Mononuclear cell (primary cell): Measurements from ENCODE around the gene HAVCR2. TPM values are rescaled to one million over a fixed set of nuclear protein-coding genes. Genes with fewer than 3 reads are reported as not detected.

Experiments
- H3K27me3 ChIP-seq: 2 replicates; pipeline ENCODE4 v1.6.0; 2011; ENCODE audit warnings: low read length, control low read depth; ENCODE audit not compliant: insufficient read depth
- H3K4me1 ChIP-seq: 2 replicates; pipeline ENCODE4 v1.5.1; 2011; ENCODE audit warnings: mild to moderate bottlenecking, low read length, control low read depth; ENCODE audit not compliant: insufficient read depth
- H3K4me3 ChIP-seq: 2 replicates; pipeline ENCODE4 v1.5.1; 2011; ENCODE audit warnings: mild to moderate bottlenecking, low read length, moderate library complexity
- H3K9me3 ChIP-seq: 2 replicates; pipeline ENCODE4 v1.5.1; 2011; ENCODE audit warnings: low read depth, mild to moderate bottlenecking, control low read depth, low read length
- total RNA-seq: library from RNA; depleted of rRNA; stranded (reverse); fragments of >200 nt; gene quantifications from one replicate; pipeline ENCODE4 v1.2.3, GENCODE V29; 2012

HAVCR2 gene
- total RNA-seq, result 27.3 TPM

DNA sequence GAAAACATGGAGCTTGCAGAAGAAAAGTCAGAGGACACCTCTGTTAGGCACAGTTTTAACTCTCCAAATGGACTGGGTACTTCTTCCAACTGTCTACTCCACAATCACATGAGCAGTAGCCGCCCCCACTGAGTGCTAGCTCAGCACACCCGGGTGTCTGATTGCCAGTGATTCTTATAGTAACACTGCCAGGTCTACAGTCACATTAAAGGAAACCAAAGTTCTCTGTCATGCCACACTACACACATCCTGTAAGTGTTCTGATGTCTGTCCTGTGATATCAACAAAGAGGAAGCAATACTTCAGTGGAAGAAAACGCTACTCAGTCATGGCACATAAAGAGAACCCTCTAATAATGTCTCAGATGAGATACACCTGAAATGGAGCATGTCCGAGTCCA is at the start of gene HAVCR2:
TSS of gene HAVCR2 (minus strand) at position 69 of the 400 bp plus-strand sequence. CDS start at position 8, 61 bp downstream.
- H3K9me3 ChIP-seq, result no peaks in the 10 kb centered on the region
- peak within 1 kb of the TSS; percentile 32 for H3K4me3 ChIP-seq
- H3K4me1 ChIP-seq, result peaks cover 66% of the 10 kb centered on the region
- no peaks in the 10 kb centered on the region for H3K27me3 ChIP-seq

DNA sequence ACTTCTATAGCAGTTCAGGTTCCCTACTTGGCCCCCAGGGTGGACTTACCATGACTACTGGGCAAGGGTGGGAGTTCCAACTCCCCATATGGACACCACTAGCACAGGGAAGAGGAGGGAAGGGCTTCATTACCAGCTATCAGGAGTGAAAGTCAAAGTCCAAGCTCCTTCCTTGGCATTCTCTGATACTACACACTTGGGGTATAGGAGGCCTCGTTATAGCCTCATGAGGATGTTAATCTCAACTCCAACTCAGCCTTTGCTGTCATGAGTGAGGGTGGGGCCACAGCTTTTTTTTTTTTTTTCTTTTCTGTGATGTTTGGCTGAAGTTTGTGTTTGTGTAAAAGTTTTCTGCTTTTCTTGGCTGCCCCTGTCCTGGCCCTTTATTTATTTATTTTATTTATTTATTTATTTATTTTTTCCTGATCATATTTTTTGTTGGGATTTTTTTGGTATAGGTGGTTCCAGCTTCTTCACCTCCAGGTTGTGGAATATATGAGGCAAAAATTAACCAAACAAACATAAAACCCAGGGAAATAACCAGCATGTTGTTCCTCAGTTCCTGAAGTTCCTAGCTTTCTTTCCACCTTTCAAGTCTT is 48.5 kb upstream of the HAVCR2 start:
- no peaks in the 10 kb centered on the region for H3K9me3 ChIP-seq
- peaks cover 21% of the 10 kb centered on the region for H3K4me1 ChIP-seq
- H3K27me3 ChIP-seq, result no peaks in the 10 kb centered on the region
- H3K4me3 ChIP-seq, result no peak overlapping the region

DNA sequence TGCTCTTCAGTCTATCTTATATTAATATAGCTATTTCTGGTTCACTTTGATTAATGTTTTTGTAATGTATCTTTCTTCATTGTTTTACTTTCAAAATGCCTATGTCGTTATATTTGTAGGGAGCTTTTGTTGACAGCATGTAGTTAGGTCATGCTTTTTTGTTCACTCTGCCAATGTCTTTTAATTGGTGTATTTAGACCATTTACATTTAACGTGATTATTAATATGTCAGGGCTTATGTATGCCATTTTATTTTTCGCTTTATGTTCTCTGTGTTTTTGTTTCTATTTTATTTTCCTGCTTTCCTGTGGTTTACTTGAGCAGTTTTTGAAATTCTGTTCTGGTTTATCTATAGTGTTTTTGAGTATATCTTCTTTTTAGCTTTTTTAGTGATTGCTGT is 46.5 kb upstream of the HAVCR2 start:
- Histone ChIP-seq H3K9me3 (no peaks in the 10 kb centered on the region), H3K4me3 (no peak overlapping the region), H3K27me3 (no peaks in the 10 kb centered on the region), H3K4me1 (peaks cover 25% of the 10 kb centered on the region)

DNA sequence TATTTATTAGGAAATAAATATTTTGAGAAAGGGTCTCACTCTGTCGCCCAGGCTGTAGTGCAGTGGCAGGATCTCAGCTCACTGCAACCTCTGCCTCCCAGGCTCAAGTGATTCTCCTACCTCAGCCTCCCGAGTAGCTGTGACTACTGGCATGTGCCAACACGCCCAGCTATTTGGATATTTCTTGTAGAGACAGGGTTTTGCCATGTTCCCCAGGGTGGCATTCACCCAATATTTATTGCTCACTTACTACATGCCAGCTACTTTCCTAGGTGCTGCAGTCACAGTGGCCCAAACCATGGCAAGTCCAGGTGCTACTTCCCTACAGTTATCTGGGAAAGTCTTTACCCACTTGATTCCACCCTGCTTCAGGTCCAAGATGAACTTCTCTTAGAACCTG is 42.2 kb upstream of the HAVCR2 start:
- no peak overlapping the region for H3K4me3 ChIP-seq
- peaks cover 21% of the 10 kb centered on the region for H3K4me1 ChIP-seq
- no peaks in the 10 kb centered on the region for H3K9me3 ChIP-seq
- H3K27me3 ChIP-seq, result no peaks in the 10 kb centered on the region

DNA sequence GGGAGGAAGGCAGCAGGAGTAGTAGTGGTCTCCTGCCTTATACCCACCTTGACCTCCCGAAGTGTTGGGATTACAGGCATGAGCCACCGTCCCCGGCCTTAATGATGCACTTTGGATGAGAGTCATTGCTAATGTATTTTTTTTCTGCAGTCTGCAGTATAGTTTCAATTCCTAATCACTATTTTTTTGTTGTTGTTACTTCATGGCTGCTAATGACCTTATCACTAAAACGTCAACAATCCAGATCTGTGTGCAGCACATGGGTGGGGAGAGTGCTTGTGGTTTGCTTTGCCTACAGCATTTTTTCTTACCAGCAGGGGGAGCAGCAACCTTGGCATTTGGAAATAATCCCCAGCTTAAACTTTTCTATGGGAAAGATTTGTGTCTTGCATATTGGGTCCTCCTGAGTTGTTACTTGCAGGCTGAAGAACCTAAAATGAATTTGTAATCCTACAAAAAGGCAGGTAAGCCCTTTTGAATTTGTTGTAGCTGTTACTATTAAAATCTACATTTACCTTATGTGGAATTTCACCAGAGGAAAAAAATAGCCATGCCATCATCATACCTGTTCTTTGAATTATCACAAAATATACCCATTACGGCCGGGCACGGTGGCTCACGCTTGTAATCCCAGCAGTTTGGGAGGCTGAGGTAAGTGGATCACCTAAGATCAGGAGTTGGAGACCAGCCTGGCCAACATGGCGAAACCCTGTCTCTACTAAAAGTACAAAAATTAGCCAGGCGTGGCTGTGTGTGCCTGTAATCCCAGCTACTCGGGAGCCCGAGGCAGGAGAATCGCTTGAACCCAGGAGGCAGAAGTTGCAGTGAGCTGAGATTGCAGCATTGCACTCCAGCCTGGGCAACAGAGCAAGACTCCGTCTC is 40.1 kb upstream of the HAVCR2 start:
- H3K9me3 ChIP-seq, result no peaks in the 10 kb centered on the region
- no peak overlapping the region for H3K4me3 ChIP-seq
- H3K27me3 ChIP-seq, result no peaks in the 10 kb centered on the region

DNA sequence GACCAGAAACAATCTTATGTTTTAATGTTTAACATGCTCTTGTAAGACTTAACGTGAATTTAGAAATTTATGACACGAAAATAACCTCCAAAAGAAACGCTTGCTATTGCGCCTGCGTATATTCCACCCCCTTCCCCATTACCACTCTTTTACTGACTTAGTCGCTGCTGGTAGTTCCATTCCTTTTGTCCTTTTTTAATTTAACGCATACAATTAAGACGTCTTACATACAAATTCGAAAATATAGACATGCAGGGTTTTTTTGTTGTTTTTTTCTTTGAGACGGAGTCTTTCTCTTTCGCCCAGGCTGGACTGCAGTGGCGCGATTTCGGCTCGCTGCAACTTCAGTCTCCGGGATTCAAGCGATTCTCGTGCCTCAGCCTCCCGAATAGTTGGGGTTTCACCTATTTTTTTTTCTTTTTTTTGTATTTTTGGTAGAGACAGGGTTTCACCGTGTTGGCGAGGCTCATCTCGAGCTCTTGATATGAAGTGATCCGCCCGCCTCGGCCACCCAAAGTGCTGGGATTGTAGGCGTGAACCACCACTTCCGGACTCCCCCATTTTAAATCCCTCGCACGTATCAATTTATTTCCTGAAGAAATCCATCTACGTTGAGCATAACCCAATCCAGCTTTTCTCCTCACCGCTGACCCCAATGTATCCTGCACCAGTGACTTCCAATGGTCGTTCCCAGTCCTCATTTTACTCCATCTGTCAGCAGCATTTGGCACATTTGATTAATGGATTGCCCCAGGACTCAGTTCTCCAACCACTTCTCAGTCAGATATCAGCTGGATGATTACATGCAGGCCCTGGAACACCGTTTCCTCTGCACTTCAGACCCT is 34.5 kb upstream of the HAVCR2 start:
- H3K27me3 ChIP-seq, result no peaks in the 10 kb centered on the region
- H3K4me3 ChIP-seq, result peak overlapping the region; percentile 99
- no peaks in the 10 kb centered on the region for H3K9me3 ChIP-seq
- peaks cover 22% of the 10 kb centered on the region for H3K4me1 ChIP-seq

More for the DNA sequence above, 40.1 kb upstream of the HAVCR2 start:
- peaks cover 19% of the 10 kb centered on the region for H3K4me1 ChIP-seq

DNA sequence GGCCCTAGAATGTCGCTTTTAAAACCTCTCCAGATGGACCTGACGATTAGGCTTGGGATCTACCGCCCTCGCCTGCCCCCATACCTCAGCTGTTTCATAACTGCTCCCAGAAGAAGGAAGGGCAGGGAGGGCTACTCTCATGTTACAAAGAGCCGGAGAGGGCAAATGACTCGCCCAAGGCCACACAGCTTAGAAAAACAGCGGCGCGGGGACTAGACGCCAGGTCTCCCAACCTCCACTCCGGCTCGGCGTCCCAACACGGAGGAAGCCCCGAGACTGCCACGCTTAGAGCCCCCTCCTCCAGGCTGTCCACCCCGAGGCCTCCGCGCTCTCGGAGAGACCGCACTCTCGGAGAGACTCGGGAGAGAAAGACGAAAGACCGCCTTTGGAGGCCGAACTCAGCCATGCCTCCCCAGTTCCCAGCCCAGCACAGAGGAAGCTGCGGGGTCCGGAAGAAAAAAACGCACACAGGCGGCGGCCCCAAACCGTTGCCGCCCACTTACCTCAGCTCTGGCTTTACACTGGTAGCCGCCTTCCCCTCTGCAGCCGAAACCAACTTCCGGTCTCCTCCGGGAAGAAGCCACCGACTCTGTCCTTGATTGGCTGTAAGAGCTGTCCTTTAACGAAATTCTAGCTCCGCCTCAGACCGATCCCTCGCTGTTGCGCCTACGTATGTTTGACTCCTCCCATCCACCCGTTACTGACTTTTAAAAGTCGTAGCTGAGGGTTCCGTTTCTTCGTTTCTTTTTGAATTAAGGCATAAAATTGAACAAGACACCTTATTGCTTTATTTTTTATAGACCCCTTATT is 33.7 kb upstream of the HAVCR2 start, which contains the start of gene MED7:
TSS of gene MED7 (minus strand) at position 549 of the 810 bp plus-strand sequence. CDS start 3,434 bp downstream, outside the sequence.
- H3K27me3 ChIP-seq, result no peaks in the 10 kb centered on the region
- H3K4me3 ChIP-seq, result peak within 1 kb of the TSS; percentile 99
- H3K9me3 ChIP-seq, result no peaks in the 10 kb centered on the region
- peaks cover 22% of the 10 kb centered on the region for H3K4me1 ChIP-seq

DNA sequence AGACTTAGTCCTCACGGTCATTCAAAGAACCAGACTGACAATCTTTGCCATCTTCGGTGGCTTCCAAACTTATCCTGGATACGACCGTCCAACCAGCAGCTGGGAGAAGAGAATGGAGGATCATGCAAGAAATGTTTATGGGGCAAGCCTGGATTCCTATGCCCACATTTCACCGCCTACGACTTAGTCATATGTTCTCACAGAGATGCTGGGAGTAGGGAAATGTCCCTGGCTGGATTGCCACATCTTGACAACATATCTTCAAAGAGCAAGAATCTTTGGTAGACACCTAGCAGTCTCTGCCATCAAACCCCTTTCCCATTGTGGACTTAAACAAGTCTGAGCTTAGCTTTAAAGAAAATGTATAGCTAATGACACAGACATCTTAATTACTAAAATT is 28.8 kb upstream of the HAVCR2 start:
- no peaks in the 10 kb centered on the region for H3K27me3 ChIP-seq
- peaks cover 14% of the 10 kb centered on the region for H3K4me1 ChIP-seq
- H3K9me3 ChIP-seq, result no peaks in the 10 kb centered on the region
- no peak overlapping the region for H3K4me3 ChIP-seq

DNA sequence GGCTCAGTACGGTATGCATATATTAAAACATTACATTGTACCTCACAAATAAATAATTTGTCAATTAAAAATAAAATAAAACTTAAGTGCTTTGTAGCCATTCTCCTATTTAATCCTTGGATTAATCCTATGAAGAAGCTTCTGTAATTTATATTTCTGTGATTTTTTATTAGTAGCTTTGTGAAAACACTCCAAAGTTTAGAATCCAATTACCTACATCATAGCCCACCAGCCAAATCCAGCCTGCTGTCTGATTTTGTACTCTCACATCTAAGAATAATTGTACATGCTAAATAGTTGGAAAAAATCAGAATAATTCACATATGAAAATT is 23.4 kb upstream of the HAVCR2 start:
- H3K27me3 ChIP-seq, result no peaks in the 10 kb centered on the region
- peaks cover 13% of the 10 kb centered on the region for H3K4me1 ChIP-seq

DNA sequence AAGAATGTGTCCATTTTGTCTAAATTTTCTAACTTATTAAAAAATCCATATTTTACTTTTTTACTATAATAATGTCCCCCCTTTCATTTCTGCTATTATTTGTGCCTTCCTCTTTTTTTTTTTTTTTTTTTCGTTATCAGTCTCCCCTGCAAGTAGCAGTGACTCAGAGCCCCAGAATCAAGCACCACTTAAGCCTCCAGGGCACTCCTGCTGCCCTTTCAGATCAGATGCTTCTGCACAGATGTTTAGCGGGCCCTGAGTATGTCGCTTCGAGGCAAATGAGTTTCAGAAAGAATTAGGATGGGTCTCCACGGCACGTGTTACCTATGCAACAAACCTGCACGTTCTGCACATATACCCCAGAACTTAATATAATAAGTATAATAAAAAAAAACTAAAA is 22.1 kb upstream of the HAVCR2 start:
- H3K27me3 ChIP-seq, result no peaks in the 10 kb centered on the region
- H3K9me3 ChIP-seq, result no peaks in the 10 kb centered on the region
- peaks cover 13% of the 10 kb centered on the region for H3K4me1 ChIP-seq
- H3K4me3 ChIP-seq, result no peak overlapping the region

More for the DNA sequence above, 23.4 kb upstream of the HAVCR2 start:
- Histone ChIP-seq H3K9me3 (no peaks in the 10 kb centered on the region), H3K4me3 (no peak overlapping the region)

DNA sequence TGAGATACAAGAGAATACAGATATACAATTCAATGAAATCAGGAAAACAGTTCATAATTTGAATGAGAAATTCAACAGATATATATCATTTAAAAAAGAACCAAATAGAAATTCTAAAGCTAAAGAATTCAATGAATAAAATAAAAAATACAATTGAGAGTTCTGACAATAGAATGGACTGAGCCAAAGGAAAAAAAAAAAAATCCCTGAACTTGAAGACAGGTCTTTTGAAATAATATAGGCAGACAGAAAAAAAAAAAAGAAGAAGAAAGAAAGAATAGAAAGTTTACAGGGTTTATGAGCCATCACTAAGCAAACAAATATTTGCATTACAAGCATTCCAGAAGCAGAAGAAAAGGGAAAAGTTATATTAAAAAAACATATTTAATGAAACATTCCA is 12.9 kb upstream of the HAVCR2 start:
- Histone ChIP-seq H3K9me3 (peaks cover 16% of the 10 kb centered on the region), H3K4me3 (no peak overlapping the region), H3K27me3 (no peaks in the 10 kb centered on the region), H3K4me1 (no peaks in the 10 kb centered on the region)

DNA sequence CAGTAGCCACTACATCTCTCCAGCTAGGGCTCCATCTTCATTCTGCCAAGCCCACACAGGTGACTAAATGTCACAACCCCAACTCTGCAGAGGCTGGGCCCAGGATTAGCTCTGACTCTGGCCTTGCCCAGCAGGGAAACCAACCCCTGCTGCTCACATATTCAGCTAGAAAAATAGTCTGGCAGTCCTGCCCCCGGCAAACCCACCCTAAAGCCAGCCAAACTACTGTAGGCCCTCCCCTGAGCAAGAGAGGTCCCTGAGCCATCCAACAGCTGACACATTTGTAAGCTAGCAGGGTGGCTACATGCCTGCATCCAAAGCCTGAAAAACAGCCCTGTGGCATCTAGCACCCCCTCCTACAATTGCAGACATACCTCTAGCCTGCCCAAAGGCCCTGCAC is 11.3 kb upstream of the HAVCR2 start:
- Histone ChIP-seq H3K4me1 (no peaks in the 10 kb centered on the region), H3K9me3 (peaks cover 16% of the 10 kb centered on the region), H3K4me3 (no peak overlapping the region), H3K27me3 (no peaks in the 10 kb centered on the region)

DNA sequence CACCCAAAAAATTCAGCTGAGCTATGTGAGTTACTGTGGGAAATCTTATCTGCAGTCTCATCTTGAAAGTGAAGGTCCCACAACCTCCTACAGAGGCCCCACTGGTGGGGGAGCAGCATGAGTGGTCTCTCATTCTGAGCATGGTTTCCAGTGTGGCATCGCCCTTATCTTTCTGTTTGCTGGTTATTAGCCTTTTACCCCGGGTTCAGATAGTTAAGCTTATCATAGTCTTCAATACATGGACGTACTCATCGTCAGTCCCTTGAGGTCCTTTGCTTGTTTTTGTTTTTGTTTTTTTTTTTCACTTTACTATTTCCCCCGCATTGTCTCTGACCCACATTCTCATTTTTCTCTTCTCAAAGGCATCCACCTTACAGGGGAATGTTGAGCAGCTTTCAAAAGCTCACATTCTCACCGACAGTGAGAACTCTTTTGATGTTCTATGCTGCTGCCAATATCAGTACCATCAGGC is 7.7 kb upstream of the HAVCR2 start:
- H3K4me3 ChIP-seq, result no peak overlapping the region
- H3K27me3 ChIP-seq, result no peaks in the 10 kb centered on the region
- H3K9me3 ChIP-seq, result peaks cover 5% of the 10 kb centered on the region
- H3K4me1 ChIP-seq, result no peaks in the 10 kb centered on the region

DNA sequence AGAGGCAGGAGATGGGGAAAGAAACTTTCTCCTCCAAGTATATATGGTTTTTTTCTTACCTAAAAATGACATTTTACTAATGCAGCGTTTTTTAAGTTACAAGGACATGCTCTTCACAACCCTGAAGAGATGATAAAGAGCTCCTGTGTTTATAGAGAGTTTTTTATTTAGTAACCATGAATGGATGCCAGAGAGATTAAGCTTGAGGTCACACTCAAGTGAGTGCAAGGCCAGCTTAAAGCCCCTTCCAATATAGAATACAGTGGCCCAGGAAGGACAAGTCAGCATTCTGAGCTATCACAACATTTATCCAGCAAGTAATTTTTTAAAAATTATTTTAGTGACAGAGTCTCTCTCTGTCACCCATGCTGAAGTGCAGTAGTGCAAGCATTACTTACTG is 6.7 kb upstream of the HAVCR2 start:
- peaks cover 1% of the 10 kb centered on the region for H3K4me1 ChIP-seq
- no peaks in the 10 kb centered on the region for H3K9me3 ChIP-seq
- H3K4me3 ChIP-seq, result no peak overlapping the region
- no peaks in the 10 kb centered on the region for H3K27me3 ChIP-seq
